GM12872 (cell line): ENCODE data around the gene PLEKHN1.

Experiments
- TF ChIP-seq, protein P1 (sequence below): IDR thresholded peaks from 3 replicates; pipeline ENCODE4 v1.5.1; 2011; ENCODE audit warnings: low read depth, mild to moderate bottlenecking, low read length, moderate library complexity; ENCODE audit not compliant: insufficient read depth

Gene PLEKHN1

DNA sequence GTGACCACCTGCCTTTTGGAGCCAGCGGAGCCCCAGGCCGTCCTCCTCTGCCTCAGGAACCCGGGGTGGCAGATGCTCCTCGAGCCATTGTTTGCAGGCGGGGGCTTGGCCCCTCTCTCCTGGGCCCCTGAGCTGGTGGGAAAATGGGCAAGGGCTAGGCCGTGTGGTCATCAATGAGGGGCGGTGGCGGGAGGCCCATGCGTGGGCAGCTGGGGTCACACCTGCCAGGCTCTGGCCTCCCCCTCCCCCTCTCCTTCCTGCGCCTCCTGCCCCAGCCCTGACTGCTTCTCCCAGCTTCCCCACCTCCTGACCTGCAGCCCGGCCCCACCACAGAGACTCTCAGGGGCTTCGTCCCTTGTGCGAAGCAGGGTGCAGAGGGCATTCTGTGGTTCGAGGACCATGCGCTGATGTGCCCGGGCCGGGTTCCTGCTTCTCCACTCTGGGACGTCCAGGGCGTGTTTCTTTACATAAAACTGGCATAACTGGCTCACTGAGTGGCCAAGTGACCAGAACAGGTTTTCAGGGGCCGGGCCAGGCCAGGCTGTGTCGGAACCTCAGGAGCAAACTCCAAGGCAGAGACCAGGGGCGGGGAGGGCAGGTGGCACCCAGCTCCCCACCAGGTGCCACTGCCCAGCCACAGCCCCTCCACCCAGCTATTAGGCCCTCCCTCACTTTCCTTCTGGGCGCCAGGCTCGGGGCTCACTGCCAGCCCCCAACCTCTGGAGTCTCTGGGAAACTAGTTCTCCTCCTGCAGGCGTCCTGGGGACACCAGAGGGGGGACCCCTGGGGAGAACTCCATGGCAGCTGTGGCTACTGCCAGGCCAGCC lies 33.3 kb upstream of the PLEKHN1 start:
- TF ChIP-seq, protein P1, sequence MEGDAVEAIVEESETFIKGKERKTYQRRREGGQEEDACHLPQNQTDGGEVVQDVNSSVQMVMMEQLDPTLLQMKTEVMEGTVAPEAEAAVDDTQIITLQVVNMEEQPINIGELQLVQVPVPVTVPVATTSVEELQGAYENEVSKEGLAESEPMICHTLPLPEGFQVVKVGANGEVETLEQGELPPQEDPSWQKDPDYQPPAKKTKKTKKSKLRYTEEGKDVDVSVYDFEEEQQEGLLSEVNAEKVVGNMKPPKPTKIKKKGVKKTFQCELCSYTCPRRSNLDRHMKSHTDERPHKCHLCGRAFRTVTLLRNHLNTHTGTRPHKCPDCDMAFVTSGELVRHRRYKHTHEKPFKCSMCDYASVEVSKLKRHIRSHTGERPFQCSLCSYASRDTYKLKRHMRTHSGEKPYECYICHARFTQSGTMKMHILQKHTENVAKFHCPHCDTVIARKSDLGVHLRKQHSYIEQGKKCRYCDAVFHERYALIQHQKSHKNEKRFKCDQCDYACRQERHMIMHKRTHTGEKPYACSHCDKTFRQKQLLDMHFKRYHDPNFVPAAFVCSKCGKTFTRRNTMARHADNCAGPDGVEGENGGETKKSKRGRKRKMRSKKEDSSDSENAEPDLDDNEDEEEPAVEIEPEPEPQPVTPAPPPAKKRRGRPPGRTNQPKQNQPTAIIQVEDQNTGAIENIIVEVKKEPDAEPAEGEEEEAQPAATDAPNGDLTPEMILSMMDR = no peak

DNA sequence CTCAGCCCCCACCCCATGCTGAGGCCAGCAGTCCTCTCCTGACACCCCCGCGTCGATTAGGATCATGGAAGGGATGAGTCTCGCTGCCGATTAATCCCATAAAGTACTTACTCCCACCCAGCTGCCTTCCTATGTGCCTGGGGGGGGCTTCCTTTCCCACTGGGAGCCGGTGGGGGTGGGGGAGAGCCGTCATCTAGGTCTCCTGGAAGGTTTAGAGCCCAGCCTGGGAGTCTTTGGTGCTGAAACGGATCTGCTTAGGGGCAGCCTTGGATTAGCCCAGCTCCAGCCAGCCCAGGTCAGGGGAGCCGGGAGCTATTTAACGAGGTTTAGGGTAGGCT lies 32.7 kb upstream of the PLEKHN1 start:
- TF ChIP-seq, protein P1 = no peak

DNA sequence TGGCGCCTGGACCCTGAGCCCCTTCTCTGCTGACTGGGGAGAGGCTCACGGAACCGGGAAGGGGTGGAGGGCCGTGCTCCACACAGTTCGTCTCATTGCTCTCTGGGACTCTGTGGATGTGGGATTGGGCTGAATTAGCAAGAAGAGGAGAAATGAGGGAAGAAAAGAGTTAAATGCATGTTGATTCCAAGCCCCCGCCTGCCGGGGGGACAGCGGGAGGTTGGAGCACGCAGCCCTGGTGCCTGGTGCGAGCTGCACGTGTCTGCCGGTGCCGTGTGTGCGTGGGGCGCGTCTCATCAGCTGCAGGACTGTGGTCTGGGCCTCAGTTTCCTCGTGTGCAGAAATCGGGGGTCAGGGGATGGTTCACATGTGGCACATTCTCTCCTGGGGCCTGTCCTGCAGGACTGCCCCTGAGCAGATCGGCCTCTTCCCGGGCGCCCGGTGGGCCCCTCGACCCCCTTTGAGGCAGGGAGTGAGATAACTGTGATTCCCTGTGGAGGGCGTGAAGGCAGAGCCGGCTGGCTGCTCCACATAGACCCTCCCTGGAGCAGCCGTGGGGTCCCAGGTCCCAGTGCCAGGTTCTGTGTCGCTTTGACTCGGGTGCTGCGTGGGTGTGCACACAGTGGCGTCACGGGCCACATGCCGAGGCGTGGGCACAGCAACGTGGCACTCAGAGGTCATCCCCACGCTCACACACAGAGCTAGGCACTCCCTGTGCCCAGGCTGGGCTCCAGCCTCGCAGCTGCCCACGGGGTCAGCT lies 31.1 kb upstream of the PLEKHN1 start:
- TF ChIP-seq, protein P1 = no peak

GRCh38 chr1:935751-936231 lies 30.5 kb upstream of the PLEKHN1 start:
- TF ChIP-seq, protein P1 = no peak

DNA sequence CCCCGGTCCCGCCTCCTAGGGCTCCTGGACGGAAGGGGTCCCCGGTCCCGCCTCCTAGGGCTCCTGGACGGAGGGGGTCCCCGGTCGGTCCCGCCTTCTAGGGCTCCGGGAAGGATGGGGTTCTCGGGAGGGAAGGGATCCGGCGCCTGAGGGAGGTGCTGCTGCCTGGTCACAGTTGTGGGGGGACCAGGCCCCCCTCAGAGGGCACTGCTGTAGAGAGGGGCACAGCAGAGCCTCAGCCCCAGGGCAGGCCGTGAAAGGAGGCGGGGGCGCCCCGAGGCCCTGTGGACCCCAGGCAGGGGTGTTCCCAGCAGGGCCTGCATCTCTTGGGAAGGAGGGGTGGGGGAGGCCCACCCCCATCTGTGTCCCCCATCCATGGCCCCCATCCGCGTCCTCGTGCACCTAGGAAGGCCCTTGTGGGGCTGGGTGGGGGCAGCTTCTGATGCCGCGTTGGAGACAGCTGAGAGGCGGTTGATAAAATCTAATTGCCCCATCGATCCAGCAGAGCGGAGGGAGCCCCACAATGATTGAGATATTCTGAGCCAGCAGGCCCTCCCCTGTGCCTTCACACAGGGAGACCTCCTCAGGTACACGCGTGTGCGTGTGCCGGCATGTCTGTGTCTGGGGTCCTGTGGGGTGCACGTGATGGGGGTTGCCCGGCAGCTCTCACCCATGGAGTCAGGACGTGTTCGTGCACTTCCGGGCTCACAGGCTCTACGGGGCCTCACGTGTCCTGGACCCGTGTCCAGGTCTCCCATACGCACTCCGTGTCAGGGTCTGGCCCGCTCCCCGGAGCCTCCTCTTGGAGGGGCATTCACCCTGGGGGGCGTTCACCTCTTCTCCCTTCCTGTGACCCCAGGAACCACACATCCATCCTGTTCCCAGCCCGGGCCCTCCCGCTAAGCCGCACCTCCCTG lies 29.7 kb upstream of the PLEKHN1 start:
- TF ChIP-seq, protein P1 = no peak

DNA sequence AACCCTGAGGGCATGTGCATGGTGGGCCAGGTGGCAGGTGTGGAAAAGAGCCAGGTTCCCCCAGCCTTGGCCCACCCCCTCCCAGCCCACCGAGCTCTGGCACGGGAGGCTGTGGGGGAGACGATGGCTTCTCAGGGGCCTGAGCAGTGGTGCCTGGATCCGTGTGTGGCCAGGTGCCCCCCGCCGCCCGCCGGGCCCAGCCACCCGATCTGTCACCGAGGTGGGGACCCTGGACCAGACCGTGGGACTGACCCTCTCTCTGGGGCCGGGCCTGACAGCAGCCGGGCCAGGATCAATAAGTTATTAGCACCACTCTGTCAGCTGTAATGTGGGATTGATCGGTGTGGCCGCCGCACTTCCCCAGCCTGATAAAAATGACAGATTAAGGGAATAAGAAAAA lies 28.8 kb upstream of the PLEKHN1 start:
- TF ChIP-seq, protein P1 = no peak
